DMS53 treated with DMSO at 0.1 percent for 48 hours (cell line): ENCODE data around the gene CTIF.

ENCODE experiments used
- DNase-seq: peaks from one replicate; lab custom pipeline; 2025; ENCODE audit not compliant: unreplicated experiment; lab: John Stamatoyannopoulos, UW

Gene CTIF

DNA sequence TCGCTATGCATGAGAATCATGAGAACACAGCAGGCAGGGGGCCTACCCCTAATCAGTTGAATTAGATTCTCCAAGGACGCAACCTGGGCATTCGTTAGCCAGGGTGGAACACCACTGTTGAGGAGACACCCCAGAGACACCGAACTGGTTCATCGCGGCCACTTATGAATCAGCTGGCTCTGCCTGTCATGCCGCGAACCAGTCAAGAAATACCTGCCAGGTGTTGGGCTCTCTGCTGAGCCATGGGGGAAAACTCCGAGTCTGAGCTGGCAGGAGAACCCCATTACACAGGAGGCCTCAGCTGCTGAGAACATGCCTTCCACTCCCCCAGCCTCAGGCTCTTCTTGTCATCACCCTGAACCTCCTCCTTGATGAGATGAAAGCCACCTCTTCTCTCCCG, 227.7 kb downstream of the CTIF start:
- DNase-seq, result no peak

DNA sequence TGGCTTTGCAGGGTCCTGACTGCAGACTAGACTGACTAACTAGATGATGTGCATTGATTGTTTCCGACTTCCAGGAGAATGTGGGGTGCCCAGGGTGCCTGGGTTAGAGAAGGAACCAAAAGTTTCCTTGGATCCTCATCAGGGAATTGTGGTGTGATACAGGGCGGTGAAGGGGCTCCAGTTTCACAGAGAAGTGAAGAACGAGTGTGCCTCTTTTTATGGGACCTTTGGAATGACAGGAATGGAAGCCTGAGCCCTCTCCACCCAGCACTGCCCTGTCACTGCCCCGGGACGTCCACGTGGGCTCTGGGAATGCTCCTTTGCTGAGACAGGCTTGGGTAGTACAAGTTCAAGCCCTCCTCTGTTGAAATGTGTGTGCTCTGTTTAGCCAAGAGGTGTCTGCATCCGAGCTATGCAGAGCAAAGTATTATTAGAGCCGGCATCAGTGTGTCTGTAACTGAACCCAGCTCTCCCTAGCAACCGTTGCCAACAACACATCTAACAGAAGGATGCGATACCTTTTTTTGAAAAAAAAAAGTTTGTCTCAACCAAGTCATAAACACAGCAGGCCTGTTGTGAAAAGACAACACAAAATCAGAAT, 228.4 kb downstream of the CTIF start:
- DNase-seq, result no peak

DNA sequence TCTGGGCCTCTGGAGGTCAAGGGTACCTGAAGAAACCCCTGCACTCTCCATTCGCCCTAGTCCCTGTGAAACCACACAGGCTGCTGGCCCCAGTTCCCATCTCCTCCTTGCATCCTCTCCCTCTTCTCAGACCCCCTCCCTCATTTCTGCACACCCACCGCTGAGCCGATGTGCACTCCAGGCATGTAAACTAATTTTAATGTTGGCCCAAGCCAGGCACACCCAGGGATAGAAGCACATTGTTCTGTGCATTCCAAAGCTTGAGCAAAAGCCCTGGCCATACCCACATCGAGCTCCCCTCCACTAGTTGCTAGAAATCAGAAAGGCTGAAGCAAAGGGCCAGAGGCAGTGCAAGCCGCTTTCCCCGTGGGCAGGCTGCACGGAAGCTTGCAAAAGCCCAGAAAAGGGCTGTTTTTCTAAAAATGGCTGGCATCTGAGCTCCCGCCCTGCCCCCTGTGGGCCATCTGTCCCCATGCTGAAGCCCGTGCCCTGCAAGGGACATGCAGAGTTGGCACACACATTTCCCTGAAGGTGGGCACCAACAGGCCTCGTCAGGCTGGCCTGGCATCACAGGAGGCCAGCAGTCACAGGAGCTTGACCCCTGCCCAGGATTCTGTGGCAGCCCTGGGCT, 230.3 kb downstream of the CTIF start:
- no peak for DNase-seq

DNA sequence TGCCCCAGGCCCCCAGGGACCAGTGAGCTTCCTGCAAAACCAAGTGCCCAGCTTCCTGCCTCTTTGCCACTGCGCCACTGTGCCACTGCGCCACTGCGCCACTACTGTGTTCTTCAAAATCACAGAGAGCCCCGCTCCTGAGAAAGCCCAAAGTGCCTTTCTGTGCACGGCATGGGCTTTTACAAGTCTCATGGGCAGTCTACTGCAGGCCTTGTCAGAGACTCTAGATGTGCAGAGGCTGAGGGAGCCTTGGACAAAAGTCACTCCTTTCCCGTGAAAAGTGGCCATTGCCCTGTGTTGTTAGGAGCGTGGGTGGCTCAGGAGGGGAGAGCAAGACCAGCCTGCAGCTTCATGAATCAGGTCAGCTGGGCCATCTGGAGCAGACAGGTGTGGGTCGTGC, 231.4 kb downstream of the CTIF start:
- DNase-seq, result no peak

DNA sequence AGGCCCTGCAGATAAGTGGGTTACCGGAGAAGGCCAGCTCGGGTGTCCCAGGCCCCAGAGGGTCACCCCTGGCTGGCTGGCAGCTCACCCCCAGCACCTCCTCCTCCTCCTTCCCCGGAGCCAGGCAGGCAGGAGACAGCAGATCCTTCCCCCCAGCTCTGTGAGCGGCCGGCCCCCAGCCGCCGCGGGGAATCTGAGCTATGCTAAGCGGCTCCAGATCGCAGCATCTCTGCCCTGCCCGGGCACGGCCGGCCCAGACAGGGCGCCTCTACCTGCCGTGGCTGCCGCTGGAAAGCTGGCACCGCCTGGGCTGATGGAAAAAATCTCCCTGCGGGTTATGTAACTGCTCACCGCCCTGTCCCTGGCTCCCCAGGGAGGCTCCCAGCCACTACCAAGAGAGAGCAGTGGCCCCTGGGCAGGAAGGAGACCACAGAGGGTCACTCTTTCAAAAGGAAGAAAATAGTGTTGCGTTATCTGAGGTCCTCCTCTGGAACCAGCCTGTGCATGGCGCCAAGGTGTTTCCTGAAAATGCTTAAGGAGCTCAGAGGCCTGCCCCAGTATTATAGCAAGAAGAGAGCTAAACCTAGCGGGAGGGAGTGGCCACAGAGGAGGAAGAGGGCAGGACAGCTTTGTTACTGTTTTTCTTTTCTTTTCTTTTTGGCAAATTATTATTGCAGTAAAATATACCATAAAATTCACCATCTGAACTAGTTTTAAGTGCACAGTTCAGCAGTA, 233.0 kb downstream of the CTIF start:
- no peak for DNase-seq

DNA sequence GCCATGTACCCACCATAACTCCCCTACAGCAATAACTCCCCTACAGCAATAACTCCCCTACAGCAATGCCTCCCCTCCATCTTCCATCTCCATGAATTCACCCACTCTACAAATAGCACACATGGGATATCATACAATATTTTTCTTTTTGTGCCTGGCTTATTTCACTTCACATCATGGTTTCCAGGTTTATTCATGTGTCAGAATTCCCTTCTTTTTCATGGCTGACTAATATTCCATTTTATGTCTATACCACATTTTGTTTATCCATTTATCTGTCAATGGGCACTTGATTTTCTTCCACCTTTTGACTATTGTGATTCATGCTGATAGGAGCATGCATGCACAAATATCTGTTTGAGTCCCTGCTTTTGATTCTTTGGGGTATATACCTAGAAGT, 233.6 kb downstream of the CTIF start:
- DNase-seq, result no peak

DNA sequence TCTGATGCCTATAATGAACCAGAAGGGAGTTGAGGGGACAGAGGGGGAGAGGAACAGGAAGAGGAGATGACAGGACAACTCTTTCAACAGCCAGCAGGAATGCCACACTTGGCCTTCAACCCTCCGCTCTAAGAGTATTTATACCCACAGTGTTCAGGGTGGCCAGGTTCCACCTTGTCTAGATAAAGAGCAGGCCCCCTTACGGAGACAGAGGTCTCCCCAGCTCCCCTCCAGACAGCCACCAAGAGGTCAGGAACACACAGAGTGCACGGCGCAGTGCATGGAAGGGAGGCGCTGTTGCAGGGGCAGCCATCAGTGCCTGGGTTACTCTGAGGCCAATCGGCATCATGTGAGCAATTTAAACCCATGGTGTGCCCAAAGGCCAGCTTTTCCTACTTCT, 235.0 kb downstream of the CTIF start:
- DNase-seq, result no peak

DNA sequence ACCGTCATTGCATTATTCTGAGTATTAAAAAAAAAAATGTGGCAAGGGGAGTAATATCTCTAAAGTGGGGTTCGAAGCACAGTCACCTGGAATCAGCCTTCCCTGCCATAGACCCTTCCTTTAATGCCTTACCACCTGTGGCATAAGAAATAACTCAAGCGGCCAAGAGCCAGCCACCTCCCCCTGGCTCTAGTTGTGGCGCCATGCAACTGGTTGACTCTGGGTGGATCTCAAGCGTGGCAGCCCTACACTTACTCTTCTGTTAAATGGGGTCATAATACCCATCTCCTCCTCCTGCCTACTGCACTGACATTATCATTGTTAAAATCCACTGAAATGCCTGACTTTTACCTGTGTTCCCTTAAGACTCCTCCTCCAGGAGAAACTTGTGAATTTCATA, 236.1 kb downstream of the CTIF start:
- DNase-seq, result no peak

DNA sequence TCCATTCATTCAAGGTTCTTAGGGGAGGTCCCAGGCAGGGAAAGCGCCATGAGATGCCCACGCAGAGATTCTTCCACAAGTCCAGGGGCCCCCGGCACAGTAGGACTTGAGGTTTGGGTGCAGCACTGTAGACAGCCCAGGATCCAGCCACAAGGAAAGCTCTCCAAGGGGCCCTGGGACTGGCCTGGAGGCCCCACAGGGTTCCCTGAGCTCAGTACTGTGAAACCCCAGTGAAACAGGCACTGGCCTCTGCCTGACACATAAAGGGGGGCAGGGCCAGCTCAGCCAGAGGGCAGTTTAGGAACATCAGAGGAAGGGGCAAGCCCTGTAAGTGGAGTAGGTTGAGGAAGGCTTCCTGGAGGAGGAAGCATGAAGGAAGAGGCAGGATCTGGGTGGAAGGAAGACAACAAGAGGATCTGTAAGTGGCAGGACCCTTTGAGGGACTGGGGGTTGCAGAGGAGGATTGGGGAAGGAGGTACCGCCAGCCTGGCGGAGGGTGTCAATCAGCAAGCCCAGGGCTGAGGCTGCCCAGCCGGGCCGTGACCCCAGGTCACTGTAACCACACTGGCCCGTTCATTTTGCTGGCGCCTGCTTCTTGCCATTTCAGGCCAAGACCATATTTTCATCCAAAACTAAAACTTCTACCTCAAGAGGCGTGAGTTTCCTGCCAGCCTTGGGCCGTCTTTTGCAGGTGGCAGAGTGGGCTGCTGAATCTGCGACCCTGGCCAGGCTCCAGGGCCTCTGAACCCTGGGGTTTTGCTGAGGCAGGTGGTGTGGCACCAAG, 236.7 kb downstream of the CTIF start:
- no peak for DNase-seq

DNA sequence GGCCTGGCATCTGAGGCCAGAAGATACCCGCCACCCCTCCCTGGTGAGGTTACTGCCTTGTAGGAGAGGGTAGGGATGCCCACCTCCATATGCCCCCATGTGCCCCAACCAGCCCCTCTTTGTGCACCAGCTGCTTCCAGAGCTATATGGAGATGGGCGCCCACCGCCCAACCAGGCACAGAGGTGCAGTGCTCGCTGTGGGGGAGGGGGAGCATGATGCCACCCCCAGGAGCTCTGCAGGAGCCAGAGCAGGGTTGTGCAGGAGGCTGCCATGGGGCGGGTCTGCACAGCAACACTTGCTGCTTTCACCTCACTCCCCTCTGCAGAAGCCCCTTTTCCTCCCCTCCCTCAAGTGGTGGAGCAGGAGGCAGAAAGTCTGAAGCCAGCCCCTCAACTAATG, 237.3 kb downstream of the CTIF start:
- no peak for DNase-seq

DNA sequence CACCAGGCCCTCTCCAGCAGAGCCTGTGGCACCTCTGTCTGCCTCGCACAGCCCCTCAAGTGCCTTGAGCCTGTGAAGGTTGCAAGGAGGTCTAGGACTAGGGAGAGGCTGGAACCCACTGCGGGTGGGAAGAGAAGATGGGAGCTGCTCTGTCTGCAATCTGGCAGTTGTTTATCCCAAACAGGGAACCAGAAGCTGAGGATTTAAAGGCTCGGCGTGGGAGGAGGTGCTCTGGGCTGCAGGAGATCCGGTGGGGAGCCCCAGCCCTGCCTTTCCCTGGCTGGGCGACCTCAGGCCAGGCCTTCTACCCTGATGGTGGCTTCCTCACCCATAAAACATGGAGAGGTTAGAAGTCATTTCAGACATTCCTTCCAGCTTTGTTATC, 237.8 kb downstream of the CTIF start:
- DNase-seq, result no peak

DNA sequence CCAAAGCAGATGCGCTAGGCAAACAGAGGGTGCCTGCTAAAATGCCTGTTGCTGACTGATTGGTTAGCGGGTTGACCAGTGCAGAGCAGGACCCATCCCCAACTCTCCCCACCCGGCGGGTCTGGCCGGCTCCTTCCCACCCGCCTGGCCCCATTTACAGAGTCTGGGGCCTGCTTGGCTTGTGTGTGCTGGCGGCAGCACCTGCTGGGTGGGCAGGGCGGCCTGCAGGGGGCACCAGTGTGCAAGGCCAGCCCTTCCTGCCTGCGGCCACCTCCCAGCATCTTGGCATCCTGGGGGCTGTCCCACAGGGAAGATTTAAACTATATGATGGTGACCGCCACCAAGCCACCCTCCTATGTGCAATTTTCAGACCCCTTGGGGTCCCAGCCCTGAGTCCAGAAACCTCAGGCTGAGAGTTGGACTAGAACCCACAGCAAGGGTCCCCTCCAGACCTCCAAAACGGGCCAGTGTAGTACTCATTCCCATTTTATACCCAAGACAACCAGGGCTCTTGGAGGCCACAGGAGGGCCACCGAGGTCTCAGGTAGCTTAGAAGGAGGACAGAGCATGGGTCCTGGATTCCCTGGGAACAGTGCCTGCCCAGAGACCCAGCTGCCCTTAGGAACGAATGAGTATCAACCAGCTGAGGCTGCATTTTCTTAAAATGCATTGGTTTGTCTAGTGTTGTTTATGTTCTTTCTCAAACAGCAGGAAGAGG, 238.4 kb downstream of the CTIF start:
- DNase-seq, result peak; percentile 48

DNA sequence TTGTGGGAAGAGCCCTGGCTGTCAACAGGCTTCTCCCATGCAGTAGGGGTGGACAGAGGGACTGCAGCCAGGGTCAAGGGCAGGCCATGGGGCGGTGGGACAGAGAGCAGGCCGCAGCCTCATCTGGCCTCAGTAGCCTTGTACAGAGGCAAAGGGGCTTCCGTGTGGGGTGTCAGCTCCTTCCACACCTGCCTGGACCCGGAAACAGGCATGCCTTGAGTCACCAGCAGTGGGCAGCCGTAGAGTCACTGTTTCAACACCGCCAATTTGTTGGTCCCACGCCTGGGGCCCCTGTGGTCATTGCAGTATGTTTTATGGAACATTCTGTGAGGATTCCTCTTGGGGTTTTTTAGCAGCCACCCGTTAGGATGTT, 238.9 kb downstream of the CTIF start:
- no peak for DNase-seq

DNA sequence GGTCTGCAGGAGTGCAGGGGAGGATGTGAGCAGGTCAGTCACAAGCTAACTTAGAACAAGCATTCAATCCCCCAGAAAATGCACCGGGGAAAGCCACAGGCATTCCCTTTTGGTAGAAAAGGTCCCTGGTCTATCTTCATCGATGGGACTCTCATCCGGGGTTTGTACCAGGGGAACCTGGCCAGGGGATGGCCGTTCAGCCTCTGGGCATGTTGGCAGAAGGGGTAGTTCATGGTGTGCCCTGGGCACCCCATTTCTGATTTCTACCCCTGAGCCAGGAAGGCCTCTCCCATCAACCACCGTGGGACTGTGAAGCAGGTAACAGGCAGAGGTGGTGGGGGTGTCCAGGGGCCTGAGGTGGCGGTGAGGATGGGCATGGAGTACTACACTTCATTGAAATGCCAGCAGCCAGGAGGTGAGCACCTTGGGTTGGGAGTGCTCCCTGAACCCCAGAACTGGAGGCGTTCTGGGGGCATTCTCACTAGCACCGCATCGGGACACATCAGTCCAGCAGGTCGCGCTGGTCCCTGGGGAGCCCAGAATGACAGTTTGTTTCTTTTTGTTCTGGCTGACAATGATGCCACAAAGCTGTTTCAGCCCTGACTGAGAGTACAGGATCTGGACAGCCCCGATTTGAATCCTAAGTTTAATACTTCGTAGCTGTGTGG, 239.6 kb downstream of the CTIF start:
- no peak for DNase-seq

DNA sequence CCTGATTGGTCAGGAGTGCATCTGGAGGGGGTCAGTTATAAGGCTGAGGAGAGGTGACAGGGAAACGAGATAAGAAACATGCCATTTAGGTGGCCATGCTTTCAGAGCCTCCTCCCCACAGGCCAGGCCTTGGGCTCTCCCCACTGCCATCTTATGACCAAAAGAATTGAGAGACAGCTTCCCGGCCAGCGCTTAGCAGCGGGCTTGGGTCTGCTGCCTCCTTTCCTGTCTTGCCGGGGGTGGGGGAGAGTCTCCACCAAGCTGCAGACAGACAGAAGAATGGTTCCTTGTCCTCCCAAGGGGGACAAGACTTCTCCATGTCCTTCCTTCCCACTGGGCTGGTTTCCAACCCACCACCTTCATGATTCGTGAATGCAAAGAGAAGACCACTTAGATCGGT, 240.6 kb downstream of the CTIF start:
- DNase-seq, result no peak

DNA sequence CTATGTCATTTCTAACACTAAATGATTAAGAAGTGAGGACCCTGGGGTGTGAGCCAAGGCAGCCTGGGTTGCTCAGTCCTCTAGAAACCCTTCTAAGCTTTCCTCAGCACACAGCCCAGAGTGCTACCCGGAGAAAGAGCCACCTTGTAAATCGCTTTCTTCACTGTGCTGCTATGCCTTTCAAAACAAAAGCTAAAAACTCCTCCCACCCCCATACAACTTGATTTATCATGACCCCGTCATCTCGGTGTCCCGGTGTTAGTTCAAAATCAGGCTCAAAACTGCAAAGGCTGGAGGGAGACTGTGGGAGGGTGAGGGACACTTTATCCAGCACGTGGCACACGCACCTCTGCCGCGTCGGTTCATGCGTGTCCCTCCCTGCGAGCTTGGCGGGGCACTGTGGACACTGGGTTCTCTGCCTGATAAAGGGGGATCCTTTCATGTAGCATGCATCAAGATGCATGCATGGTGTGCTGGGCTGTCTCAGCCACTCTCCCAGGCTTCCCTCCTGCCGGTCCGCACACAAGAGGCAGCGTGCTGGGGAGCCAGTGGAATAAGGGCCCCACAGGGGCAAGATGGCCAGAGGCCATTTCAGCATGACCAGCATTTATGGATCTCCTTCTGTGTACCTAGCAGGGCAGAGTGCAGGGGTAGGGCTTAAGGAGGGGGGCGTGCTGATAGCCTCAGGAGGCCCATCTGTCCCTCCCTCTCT, 241.5 kb downstream of the CTIF start:
- no peak for DNase-seq

DNA sequence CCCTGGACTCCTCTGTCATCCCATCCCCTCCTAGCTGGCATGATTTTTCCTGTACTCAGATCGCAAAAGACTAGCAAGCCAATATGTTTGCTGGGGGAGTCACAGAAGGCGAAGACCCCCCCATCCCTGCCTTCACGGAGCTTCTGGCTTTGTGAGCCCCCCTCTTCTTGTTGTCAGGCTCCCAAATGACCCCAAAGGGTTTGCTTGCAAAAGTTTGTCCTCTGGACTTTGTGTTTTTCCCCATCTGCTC, 242.0 kb downstream of the CTIF start:
- no peak for DNase-seq

DNA sequence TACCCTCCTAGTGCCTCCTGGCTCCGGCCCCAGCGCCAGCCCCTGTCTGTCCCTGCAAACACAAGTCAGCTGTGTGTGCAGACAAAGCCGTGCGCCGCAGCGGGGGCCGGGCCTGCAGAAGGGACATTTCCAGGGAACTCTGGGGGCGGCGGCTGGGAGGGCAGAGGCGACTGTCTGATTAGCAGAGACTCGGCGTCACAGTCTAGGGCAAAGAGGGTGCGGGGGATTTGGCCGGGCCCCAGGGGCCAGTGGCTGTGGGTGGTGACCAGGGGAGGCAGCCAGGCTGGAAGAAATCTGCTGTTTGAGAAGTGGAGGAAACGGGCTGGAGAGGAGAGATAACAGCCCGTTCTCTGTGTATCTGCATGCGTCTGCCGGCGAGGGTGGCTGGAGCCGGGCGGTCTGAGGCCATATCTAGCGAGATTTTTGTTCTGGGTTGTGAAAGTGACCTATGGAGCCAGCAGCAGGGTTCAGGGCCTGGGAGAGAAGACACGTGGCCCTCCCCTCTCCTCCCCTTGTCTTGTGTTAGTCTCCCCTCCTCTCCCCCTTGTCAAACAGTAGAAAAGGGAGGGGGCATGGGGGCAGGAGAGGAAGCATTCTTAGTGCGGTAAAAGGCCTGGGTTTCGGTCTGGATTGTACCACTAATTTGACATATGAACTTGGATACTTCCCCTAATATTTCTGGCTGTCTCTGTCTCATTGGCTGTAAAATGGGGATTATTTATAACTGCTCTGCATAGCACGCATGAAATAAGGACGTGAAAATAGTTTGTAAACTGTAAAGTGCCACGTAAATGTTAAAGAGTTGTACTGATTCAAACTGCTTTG, 242.5 kb downstream of the CTIF start:
- no peak for DNase-seq

DNA sequence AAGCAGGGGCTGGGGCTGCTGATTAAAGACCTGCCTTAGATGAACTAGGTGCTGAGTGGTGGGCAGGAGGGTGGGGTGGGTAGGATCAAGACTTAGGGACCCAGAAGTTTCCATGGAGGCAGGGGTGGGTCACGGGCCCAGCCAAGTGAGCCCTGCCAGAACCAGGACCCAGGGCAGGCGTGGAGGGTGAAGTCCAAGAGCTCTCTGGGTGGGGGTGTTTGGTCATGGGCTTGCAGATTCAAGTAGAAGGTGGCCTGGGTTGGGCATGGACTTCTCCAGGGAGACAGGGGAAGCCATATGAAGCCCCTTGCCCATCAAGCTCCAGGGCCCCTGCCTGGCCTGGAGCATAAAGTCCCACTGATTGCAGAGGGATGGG, 243.1 kb downstream of the CTIF start:
- DNase-seq, result no peak
